ENCODE data around the gene CCDC68.

The CCDC68 gene

DNA sequence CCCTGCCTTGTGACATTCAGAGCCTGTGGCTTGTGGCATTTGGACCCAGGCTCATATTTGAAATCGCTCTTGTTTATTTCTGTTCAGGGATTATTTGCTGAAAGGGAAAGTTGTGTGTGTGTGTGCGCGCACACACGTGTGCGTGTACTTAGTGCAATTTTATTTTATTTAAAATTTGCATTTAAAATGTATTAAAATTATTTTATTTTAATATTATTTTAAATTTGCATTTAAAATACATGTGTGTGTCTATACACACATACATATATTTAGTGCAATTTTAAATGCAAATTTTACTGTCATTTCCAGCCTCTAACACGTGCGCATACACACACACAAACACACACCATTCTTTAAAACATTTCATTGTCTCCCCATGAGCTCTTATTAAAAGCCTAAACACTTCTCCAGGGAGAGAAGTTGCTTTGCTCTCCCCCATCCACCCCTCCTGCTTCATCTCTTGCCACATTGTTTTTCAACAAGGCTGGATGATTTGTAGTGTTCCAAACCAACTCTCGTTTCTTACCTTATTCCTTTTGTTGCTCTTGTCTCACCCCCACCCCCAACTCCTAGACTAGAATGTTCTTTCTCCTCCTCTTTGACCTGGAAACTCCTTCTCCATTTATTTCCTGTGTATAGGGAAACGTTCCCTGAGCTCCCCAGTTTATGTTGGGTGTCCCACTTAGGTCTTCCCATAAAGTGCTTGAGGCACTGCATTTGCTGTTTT, 3.8 kb upstream of the CCDC68 start:
- TF ChIP-seq, protein P1, sequence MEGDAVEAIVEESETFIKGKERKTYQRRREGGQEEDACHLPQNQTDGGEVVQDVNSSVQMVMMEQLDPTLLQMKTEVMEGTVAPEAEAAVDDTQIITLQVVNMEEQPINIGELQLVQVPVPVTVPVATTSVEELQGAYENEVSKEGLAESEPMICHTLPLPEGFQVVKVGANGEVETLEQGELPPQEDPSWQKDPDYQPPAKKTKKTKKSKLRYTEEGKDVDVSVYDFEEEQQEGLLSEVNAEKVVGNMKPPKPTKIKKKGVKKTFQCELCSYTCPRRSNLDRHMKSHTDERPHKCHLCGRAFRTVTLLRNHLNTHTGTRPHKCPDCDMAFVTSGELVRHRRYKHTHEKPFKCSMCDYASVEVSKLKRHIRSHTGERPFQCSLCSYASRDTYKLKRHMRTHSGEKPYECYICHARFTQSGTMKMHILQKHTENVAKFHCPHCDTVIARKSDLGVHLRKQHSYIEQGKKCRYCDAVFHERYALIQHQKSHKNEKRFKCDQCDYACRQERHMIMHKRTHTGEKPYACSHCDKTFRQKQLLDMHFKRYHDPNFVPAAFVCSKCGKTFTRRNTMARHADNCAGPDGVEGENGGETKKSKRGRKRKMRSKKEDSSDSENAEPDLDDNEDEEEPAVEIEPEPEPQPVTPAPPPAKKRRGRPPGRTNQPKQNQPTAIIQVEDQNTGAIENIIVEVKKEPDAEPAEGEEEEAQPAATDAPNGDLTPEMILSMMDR (IDR thresholded peaks at IDR 0.05; ENCODE audit: control extremely low read depth, extremely low read depth, low read depth, missing control alignments): no peak
- ChIA-PET CTCF (interaction anchor here (1.2 kb wide), 1 partner anchor 21 kb away, joined by 4 read pairs; no protein-coding TSS in a partner anchor), POLR2A (no interaction called here)
- no peak for DNase-seq (ENCODE audit: extremely low spot score)

DNA sequence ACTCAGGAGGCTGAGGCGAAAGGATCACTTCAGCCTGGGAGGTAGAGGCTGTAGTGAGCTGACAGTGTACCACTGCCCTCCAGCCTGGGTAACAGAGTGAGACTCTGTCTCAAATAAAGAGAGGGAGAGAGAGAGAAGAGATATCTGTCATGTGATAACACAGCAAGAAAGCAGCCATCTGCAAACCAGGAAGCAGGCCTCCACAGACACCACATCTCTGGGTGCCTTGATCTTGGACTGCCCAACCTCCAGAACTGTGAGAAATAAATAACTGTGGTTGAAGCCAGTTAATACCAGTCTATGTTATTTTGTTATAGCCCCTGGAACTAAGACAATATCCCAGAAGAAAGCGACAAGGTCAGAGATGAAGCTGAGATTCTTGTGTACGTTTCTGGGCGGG, 2.6 kb upstream of the CCDC68 start:
- DNase-seq (ENCODE audit: extremely low spot score): no peak
- ChIA-PET POLR2A (no interaction called here), CTCF (interaction anchor here (1.0 to 1.2 kb wide), 2 partner anchors 10 to 22 kb away, joined by 3 to 4 read pairs; no protein-coding TSS in a partner anchor)
- TF ChIP-seq, protein P1 (IDR thresholded peaks at IDR 0.05; ENCODE audit: control extremely low read depth, extremely low read depth, low read depth, missing control alignments): no peak

DNA sequence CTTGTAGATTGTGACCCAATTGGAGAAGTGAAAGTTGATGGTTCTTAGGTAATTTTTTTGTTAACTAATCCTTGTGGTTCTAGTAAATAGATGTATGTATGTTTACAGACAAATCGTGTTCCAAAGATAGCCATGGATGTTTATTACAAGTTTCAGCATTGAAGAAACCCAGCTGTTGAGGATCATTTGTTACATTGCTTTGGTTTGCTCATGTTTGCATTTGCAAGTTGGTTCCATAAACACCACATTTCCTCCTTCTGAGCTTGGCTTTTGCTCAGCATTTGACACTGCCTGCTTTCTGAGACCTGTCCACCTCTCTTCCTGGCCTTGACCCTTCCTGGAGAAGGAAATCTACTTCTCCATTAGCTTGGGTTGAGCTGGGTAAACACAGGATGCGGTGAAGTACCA, 1.8 kb upstream of the CCDC68 start:
- CTCF ChIA-PET: interaction anchor here (1.0 kb wide), 1 partner anchor 9 kb away, joined by 3 read pairs; no protein-coding TSS in a partner anchor
- DNase-seq (ENCODE audit: extremely low spot score): no peak
- POLR2A ChIA-PET: no interaction called here
- TF ChIP-seq, protein P1 (IDR thresholded peaks at IDR 0.05; ENCODE audit: control extremely low read depth, extremely low read depth, low read depth, missing control alignments): no peak

DNA sequence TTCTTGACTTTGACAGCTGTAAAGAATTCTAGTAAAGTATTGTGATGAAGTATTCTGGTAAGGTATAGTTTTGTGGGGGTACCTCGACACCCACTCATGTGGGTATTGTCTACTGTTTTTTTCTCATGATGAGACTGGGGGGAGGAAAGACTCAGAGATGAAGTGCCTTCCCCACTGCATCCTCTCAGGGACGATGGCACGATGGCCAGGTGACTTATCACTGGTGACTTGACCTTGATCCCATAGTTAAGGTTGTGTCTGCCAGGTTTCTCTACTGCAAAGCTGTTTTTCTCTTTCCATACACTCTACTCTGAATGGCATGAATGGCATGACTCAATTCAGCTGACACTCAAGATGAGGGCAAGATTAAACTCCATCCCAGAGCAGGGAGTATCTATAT, 936 bp upstream of the CCDC68 start:
- POLR2A ChIA-PET: no interaction called here
- TF ChIP-seq, protein P1 (IDR thresholded peaks at IDR 0.05; ENCODE audit: control extremely low read depth, extremely low read depth, low read depth, missing control alignments): no peak
- CTCF ChIA-PET: no interaction called here
- DNase-seq (ENCODE audit: extremely low spot score): no peak

DNA sequence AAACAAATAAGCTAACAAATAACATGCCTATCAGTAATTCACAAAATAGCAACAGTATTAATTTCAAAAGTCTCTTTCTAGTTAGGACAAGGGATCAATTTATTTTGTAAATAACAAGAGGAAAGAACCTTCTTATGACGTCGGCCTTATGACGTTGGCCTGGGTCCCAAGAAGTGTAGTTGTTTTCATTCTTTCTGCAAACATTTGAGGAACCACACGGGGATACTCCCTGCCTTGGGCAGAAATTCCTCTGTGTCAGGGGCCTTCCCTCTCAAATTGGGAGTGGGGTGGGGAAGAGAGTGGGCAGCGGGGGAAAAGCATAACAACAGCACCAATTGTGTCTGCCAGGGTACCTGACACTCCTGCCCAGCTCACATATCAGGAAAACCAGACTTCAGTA, 1.3 kb downstream of the CCDC68 start:
- TF ChIP-seq, protein P1 (IDR thresholded peaks at IDR 0.05; ENCODE audit: control extremely low read depth, extremely low read depth, low read depth, missing control alignments): no peak
- ChIA-PET CTCF (interaction anchor here (1.1 kb wide), 1 partner anchor 20 kb away, joined by 3 read pairs; no protein-coding TSS in a partner anchor), POLR2A (no interaction called here)
- DNase-seq (ENCODE audit: extremely low spot score): no peak

DNA sequence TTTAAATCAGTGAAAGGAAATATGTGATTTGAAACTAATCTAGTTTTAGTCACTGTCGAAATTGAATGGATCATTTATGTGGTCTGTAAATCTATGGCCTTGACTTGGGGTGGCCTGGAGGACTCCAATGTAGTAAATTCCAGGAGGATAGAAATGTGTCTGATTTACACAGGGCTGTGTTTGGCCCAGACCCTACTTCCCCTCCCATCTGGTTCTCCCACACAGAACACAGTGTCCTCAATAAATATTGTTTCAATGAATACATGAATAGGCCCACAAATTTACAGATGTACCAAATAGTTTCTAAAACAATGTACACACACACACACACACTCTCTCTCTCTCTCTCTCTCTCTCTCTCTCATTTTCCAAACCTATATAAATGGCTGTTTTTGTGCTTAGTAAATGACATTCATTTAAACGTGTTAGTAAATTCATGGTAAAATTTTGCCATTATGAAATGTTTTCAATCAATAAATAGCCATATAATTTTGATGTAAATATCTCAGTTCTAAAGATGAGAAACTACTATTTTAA, 1.9 kb downstream of the CCDC68 start:
- POLR2A ChIA-PET: no interaction called here
- TF ChIP-seq, protein P1 (IDR thresholded peaks at IDR 0.05; ENCODE audit: control extremely low read depth, extremely low read depth, low read depth, missing control alignments): no peak
- DNase-seq (ENCODE audit: extremely low spot score): no peak
- CTCF ChIA-PET: interaction anchor here (1.6 kb wide), 1 partner anchor 26 kb away, joined by 3 read pairs; no protein-coding TSS in a partner anchor

Measured in GM10248 (cell line).